Fibroblast of skin of left quadriceps (primary cell): ENCODE results near the gene LRCH4.
"Not testable (repeated sequence)": the region's sequence is repeated elsewhere in the genome, so short reads cannot be mapped to it uniquely, and the experiment has no call there.

Source experiments
- DNase-seq, 2 experiments: peaks; one replicate each; pipeline ENCODE4 v3.0.0-alpha.2; 2013; ENCODE audit warnings: low read depth in 2 of 2

The LRCH4 gene

DNA sequence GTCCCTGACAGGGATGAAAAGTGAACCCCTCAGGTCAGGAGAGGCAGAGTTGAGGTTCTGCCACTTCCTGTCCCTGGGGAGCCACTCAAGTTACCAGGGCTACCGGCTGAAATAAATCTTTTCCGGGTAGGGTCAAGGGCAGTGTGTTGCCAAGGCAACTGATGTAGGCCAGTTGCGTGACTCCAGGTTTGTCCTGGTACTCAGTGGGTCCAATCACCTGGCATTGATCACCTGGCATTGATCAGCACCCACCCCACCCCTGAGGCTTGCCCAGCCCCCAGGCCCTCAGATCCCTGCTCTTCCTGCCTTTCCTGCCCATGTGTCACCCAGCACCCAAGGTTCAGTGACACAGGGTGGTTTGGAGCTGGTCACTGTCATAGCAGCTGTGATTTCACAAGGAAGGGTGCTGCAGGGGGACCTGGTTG lies 18.2 kb downstream of the LRCH4 start:
- no peak for DNase-seq

DNA sequence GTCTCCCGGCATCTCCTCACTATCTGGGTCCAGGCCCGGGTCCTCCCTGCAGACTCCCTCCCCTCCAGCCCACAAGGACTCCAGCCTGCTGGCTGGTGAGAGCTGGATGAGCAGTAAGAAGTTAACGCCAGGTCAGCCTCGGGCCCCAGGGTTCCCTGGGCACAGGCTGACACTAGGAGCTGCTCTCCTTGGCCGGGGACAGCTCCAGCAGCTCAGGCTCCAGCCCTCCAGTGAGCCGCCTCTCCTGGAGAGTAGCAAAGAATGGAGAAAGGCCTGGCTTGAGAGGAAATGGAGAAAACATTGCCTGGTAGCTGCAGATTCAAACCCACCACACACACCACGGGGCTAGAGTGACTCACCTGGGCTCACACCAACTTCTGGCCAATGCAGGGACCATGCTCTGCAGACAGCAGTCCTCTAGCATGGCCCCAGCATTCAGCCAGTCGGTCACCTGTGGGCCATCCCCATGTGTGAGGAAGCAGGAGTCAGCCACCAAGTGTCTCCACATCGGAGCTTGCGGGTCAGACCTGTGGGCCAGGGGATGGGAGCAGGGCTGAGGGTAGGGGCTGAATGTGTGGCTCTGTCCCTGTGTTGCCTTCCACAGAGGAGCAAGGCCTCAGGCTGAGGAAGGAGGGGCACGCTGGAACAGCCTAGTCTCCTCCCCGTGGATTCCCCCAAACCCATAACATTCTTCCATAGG lies 18.7 kb downstream of the LRCH4 start:
- no peak for DNase-seq

DNA sequence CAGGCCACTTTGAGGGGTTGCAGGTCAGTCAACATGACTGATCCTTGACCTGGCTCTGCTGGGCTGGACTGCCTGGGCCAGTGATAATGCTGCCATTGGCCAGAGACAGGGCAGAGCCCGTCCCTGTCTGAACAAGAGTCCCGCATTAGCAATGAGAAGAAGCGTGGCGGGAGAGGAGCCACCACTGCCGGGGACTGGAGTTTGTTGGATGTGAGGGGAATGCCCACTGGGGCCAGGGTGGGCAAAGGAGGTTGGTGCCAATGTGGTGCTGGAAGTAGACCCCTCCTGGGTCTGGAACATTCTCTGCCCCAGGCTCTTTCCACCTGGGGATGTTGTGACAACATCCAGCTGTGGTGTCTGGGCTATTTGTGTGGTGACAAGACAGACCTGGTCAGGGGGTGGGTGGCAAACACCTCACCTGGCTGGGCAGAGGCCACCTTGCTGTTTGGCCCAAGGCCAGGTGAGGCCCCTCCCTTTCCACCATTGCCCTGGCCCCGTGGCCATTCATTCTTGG lies 19.9 kb downstream of the LRCH4 start:
- DNase-seq, result no peak

DNA sequence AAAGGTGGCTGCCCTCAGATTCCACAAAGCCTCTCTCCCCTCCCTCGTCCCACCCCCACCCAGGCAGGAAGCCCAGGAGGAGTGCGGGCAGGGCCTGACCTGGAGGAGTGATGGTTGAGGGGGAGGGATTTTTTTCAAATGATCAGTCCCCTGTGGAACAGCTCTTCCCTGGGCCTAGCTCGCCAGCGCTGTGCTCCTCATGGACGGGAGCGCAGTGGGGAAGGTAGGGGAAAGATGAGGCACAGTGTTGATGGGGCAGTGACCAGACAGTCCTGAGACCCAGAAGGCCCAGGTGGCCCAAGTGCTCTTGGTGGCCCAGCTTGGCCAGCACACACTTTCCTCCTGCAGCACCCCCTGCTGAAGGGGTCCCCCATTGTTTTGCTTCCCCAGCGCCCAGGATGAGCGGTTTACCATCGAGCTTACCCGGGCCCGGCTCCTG lies 20.8 kb downstream of the LRCH4 start:
- no peak for DNase-seq

DNA sequence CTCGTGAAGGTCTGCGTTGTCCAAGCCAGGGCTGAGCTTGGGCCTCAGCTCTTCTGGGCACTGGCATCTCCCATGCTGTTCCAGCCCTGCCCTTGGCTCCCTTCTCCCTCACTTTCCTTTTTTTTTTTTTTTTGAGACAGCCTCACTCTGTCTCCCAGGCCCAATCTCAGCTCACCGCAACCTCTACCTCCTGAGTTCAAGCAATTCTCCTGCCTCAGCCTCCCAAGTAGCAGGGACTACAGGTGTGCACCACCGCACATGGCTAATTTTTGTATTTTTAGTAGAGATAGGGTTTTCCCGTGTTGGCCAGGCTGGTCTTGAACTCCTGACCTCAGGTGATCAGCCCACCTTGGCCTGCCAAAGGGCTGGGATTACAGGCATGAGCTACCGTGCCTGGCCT lies 21.5 kb downstream of the LRCH4 start:
- DNase-seq, result not testable (repeated sequence)

DNA sequence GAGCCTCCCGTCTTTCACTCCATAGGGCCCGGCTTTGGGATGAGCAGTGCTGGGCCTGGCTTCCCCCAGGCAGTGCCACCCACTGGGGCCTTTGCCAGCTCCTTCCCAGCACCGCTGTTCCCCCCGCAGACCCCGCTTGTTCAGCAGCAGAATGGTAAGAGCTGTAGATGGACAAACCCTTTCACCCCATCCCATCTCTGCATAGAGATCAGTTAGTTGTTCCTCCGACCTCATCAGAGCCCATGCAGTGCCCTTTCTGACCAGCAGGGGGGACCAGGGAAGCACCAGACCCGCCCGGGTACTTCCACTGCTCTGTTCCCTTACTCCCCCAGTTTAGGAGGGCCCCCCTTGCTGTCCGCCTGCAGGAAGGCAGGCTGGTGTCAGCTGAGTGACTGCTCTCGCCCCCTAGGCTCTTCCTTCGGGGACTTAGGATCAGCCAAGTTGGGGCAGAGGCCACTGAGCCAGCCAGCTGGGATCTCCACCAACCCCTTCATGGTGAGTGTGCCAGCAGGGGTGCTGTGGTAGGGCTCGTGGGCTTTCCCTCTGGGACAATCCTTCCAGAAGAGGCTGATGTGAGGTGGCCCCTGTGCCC lies 22.0 kb downstream of the LRCH4 start:
- DNase-seq, result no peak

DNA sequence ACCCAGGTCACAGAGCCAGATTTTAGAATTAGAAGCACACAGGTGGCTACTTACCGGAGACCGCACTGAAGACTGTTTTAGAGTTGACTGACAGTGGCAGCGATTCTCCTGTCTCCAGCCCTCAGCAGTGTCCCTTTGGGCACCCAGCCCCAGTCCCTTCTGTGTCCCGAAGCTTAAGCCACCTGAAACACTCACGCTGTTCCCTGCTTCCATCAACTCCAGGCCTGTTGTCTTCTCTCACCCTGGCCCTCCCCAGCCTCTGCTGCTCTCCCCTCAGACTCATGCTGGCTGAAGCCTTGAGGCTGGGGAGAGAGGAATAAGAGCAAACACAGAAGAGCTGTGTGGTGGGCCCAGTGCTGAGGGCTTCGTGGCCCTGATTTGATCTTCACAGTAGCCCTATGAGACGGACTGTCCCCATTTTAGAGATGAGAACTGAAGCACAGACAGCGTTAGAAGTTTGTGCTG lies 22.8 kb downstream of the LRCH4 start:
- DNase-seq, result no peak

DNA sequence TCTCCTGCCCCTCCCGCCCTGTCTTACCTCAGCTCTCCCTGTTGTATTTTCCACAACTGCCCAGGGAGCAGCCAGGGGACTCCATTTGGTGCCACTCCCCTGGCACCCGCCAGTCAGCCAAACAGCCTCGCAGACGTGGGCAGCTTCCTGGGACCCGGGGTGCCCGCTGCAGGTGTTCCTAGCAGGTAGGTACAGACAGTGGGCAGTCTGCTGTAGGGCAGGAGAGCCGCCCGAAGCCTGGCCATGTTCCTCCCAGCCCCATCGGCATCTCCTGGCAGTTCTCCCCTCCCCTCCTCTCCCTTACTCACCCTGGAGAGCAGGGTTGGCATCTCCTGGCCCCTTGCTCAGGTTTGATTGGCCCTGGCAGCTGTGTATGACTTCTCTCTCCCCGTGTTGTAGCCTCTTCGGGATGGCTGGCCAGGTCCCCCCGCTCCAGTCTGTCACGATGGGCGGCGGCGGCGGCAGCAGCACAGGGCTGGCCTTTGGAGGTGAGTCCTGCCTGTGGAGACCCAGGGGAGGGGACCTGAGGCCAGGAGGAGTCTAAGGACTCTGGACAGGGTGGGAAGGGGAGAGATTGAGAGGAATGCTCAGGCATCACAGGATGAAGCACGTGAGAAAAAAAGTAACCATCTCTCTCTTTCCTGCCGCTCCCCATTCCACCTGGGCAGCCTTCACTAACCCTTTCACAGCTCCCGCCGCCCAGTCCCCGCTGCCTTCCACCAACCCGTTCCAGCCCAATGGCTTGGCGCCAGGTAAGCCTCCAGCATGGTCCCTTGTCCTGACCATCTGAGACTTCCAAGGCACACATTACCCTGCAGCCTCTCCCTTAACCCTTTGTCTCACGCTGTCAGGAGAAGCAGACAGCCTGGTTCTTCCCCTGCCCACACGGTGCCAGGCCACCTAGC lies 23.5 kb downstream of the LRCH4 start:
- no peak for DNase-seq

DNA sequence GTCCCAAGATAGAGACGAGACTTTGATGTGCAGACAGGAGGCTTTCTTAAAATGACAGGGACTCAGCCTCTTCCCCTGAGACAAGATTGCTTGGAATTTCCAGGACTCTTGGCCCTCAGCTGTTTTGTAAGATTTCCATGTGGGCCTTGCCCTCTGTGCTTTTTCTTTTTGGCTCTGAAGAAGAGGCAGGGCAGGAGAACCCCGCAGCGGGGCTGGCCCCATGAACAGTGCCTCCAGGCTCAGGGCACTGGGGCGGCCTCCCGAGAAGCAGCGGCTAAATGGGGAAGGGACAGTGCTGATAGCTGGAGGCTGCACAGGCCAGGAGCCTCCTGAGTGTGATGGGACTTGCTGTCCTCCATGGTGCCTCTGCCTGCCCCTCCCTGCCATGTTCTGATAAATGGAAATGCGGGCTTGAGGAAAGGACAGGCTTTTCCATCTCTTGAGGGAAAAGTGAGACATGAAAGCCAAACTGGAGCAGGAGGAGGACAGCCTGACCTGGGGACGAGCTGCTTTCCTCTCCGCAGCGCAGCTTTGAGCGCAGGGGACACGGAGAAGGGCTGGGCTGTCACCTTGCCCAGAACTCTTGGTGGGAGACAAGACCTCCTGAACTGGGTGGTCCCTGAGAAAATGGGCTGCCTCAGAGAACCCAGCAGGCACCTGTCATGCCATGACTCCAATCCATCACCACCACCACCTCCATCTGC lies 24.3 kb downstream of the LRCH4 start:
- DNase-seq, result no peak

DNA sequence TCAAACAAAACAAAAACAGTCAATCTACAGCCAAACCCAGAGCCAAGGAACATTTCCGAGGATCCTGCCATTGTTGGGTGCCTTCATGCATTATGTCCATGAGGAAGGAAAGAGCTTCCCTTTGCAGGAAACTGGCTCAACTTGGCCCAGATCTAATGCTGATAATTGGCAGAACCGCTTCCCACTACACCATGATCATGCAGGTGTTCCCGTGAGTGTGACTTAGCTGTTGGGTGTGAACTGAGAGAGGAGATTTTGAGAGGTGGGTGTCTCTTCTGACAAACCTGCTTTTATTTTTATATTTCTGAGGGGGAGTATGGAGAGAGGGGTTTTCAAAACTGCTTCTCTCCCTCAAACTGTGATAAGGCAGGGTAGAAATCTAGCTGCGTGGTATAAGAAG lies 26.8 kb downstream of the LRCH4 start:
- DNase-seq, result no peak

DNA sequence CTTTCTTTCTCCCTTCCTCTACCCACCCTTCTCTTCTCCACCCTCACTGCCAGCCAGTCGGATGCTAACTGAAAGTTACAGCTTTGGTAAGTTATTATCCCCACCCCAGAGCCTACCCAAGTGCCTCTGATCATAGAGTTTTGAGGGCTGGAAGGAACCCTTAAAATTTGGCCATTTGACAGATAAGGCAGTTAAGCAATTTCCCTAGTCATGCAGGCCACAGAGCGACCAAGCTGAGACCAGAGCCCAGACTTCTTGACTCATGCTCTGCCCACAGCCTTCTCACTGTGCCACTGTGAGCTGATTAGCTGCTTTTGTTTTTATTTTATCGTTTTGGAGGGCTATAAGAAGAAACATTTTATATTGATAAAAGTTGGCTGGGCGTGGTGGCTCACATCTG lies 29.4 kb downstream of the LRCH4 start:
- DNase-seq, result no peak

DNA sequence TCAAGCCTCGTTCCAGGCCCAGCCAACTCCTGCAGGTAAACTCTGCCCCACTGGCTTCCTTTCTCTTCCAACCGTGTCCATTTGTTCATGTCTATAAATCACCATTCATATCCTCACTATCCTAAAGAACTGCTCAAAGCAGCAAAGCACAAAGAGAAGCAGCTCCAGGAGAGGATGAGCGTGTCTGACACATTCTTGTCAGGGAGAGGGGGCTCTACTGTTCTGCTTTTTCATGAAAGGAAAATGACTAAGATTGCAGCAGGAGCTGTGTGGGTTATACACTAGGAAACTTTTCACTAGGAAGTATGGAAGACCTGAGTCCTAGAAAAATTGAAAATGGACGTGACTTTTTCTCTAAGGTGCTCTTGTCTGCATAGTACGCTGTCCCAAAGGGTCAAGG lies 30.2 kb downstream of the LRCH4 start:
- no peak for DNase-seq

DNA sequence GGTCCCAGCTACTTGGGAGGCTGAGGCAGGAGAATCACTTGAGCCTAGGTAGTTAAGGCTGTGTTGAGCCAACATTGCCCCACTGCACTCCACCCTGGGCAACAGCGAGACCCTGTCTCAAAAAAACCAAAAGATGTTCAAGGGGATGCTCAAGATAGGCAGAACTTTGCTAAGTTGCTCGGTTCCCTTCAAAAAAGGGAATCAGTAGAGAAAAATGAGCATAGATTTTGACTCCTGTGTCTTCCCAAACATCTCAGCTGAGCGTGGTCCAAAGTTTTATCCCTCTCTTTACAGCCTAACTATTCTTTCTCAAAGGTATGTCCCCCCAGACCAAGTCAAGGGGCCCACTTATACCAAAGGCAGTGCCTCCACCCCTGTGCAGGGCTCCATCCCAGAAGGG lies 32.9 kb downstream of the LRCH4 start:
- DNase-seq, result no peak

DNA sequence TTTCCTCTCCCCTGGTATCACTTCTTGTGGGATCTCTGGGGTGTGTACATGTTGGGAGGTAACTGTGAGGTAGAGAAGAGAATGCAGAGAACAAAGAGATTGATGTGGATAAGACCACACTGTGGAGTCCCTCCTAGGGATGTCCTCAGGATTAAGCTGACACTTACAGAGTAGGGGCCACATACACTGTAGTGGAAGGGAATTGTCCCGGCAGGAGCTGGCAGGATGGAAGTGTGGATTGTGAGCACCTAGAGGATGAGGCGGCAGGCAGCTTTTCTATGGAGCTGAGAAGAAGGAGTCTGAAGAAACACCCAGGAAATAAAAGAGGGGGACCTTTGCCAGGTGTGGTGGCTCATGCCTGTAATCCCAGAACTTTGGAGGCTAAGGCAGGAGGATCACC lies 33.4 kb downstream of the LRCH4 start:
- no peak for DNase-seq

DNA sequence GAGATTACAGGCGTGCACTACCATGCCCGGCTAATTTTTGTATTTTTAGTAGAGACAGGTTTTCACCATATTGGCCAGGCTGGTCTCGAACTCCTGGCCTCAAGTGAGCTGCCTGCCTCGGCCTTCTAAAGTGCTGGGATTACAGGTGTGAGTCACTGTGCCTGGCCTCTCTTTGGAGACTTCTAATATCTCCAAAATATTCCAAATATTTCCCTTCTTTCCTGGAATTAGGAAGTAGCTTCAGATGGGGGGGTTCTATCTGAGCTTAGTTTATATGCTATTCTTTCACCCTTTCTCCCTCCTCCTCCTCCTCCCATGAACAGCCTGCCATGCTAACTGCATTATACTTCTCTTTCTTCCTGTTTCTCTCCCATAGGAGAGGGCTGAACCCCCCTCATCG lies 37.5 kb downstream of the LRCH4 start:
- peak in 1 of 2 experiments; percentile 22 for DNase-seq

DNA sequence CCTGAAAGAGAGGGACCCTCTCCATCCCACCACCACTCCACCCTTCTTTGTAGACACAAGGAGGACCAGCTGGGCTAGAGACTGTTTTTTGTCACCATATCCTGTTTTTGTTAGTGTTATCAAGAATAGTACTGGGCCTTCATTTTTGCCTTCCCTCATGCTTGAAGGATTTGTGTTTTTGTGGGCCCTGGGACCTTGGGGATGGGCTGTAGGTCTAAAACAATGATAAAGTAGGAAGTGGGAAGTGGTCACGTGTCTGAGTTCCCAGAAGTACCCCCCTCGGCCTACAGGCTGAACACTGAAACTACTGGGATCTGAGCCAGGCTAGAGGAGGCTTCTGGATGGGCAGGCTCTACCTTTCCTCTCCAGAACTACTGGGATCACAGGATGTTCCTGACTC lies 38.1 kb downstream of the LRCH4 start:
- no peak for DNase-seq

DNA sequence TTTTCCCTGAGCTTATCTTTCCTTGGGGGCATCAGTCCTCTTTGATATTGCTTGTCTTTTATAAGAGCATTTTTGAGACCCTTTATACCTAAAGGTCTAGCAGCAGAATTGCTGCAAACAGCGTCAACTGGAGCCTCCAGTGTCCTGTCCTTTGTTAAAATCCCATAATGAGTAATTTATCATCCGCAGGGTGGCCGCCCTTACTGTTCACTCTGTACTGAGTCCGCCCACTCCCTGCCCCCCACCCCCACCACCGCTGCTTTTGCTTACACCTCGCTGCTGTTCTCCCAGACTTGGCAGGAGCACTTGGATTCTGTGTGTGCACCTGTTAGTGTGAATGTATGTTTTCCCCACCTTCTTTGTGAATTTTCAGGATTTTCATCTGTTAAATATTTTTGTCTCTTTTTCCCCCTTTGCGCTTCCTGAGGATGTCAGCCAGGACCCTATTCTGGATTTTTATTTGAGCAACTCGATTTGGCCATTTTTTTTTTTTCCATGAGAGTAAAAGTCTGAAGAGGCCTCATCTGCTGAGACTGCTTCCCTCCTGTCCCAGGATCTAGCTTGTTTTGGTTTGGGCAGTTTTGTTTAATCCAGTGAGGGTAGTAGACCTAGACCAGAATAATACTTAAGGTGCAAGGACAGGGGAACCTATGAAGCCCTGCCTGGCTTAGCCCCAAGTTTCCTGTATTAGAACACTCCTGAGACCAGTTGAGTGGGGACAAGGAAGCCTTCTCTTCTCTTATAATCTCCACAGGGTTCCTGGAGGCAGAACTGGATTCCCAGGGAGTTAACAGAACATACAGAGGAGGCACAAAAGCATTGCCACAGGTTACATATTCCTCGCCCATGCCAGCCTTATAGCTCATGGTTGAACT lies 38.8 kb downstream of the LRCH4 start:
- DNase-seq, result no peak

DNA sequence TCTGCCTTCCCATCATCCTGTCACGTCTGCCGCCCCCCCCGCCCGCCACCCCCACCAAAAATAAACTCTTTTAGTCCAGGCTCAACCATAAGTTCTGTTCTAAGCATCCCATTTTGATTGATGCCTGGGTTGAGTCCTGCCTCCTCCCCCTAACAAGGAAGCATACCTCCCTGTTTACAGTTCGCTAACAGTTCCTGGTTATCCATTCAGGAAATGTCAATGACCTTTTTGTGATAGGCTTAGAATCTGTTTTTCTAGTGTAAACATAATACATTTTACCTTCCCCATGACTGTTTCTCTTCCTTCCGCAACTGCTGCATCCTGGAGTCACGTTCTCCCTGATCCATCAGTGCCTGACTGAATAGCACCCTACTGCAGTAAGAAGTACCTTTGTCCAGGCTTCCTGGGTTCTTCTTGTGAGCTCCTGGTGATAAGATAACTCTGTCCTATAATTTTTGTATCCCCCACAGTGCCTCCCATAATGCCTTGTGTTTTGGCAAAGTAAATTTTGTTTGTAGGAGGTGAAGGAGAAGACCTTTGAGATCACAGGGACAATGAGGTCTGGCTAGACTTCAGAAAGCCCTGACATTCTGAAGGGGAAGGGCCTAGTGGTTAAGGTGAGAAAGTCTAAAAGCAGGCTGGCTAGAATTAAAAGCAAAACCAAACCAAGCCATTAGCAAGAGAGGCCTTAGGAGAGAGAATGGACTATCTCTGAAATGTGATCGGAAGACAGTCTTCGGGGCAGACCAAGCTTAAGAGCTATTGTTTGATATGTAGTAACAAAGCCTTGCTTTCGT lies 39.6 kb downstream of the LRCH4 start:
- DNase-seq, result no peak

DNA sequence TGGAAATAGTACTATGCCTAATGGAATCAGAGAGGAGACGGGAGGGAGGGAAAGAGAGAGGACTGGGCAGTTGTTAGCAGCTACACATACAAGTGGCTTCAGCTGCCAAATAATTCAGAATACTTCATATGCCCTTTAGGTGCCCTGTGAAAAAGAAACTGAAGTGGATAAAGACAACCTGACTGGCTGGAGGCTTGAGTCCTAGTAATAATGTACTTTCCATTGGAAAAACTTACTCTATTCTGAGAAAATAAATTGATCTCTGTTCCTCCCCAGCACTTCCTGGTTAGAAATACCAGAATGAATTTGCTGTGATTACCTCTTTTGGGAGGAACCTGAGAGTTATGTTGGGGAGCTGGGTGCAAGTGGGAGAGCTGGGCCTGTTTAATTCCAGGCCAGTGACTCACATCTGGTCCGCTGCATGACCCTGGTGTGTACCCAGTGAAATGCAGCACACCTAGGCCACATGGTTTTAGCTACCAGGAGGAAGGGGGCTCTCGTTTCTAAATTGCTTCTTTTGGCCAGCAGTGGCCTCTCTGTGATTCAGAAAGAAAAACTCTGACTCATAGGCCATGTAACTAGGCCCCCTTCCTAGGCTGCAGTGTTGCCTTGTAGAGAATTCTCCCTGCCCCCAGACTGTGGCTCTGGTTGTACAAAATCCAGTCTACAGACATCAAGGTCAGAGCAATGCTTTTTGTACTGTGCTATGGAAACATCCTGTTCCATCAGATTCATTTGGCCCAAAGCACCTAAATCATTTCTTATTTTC lies 40.4 kb downstream of the LRCH4 start:
- DNase-seq, result peak; percentile 70 to 75
